Ovary (tissue), 9 donors: ENCODE results near the gene TMEM30A. TPM values are rescaled to one million over a fixed set of nuclear protein-coding genes. Genes with fewer than 3 reads are reported as not detected.

ENCODE experiments used
- DNase-seq, 5 donors: peaks; one replicate each; pipeline ENCODE4 v3.0.0-alpha.2; 2019 to 2020
- H3K27ac ChIP-seq, 2 donors: fragments of 200-600 bp; one replicate each; pipeline versions ENCODE4 v1.5.1 to v1.8.0; 2019 to 2022
- H3K27me3 ChIP-seq: fragments of 200-600 bp; one replicate; pipeline ENCODE4 v1.8.0; 2022
- H3K36me3 ChIP-seq: fragments of 200-600 bp; sonication (generic); one replicate; pipeline ENCODE4 v1.5.1; 2019
- H3K4me1 ChIP-seq: one replicate; pipeline ENCODE4 v1.8.1; 2013; ENCODE audit warnings: mild to moderate bottlenecking, moderate library complexity; ENCODE audit not compliant: insufficient read depth
- H3K4me3 ChIP-seq: fragments of 200-600 bp; sonication (generic); one replicate; pipeline ENCODE4 v1.5.1; 2017
- H3K9me3 ChIP-seq, 2 donors: fragments of 200-600 bp in 1 of 2; sonication (generic) in 1 of 2; one replicate each; pipeline versions ENCODE4 v1.5.1 to v1.8.1; 2013 to 2019; ENCODE audit warnings: mild to moderate bottlenecking in 1 of 2, moderate library complexity in 1 of 2
- EP300 ChIP-seq: sonication (generic); formaldehyde crosslinking; IDR thresholded peaks from one replicate; pipeline ENCODE4 v1.6.1; 2017; ENCODE audit warnings: antibody characterized with exemption
- POLR2A ChIP-seq: fragments of 450-650 bp; IDR thresholded peaks from one replicate; pipeline ENCODE4 v1.6.1; 2017; ENCODE audit warnings: antibody characterized with exemption, mild to moderate bottlenecking, moderate library complexity
- WGBS, 3 donors: extraction: QIAGEN DNeasy Blood & Tissue Kit in 1 of 3; methylation state at CpG; one replicate each; pipeline versions ENCODE4 v1.1.5 to v1.1.7; 2013 to 2017; 5-methylcytosine and 5-hydroxymethylcytosine counted together
- intact Hi-C, 4 donors: fragments of 100-400 bp; cut with DNase I; formaldehyde crosslinking; loops; one replicate each; pipeline versions ENCODE4 v1.11.0 to v1.15.1; 2022 to 2023
- polyA plus RNA-seq, 2 donors: library from polyadenylated mRNA; stranded (reverse); fragments of 200-250 nt in 1 of 2; fragments of 350-450 nt in 1 of 2; fragmentation: Illumina TruSeq in 1 of 2; extraction: RNeasy Lipid Tissue Mini Kit (QIAGEN cat#74804) in 1 of 2; gene quantifications; one replicate each; pipeline ENCODE4 v1.2.3, GENCODE V29; 2013 to 2014
- total RNA-seq, 7 donors: library from RNA; depleted of rRNA in 2 of 7; stranded (reverse); fragments of >200 nt in 2 of 7; fragmentation: NEBNext Ultra II Directional in 3 of 7; extraction: Animal tissue kit (Norgen Biotek cat#: 25700) in 3 of 7; gene quantifications; one replicate each; pipeline versions ENCODE4 v1.1.0 to v1.2.4, GENCODE V29; 2016 to 2023
- TF ChIP-seq, protein P1 (sequence below), 3 donors: fragments of 450-650 bp in 2 of 3; fragments of 200-600 bp in 1 of 3; IDR thresholded peaks; one replicate each; pipeline versions ENCODE4 v1.5.1 to v1.8.0; 2016 to 2022; ENCODE audit warnings: antibody characterized with exemption in 3 of 3, mild to moderate bottlenecking in 1 of 3
- donor health status: DM: no; HTN: no; CAD: no; lungs with moderate emphysema.
- donor health status: DM: no; HTN: no; CAD: no.
- donor health status: Bipolar disorder and iron deficiency.
- donor health status: DM: yes; HTN: yes; CAD: no.
- donor health status: DM: no; HTN: no; CAD: no.
- donor health status: DM: yes; HTN: yes; CAD: no.

Gene TMEM30A
- total and polyA plus RNA-seq, 9 donors: 46.1 to 88.0 (median 71.1) TPM

DNA sequence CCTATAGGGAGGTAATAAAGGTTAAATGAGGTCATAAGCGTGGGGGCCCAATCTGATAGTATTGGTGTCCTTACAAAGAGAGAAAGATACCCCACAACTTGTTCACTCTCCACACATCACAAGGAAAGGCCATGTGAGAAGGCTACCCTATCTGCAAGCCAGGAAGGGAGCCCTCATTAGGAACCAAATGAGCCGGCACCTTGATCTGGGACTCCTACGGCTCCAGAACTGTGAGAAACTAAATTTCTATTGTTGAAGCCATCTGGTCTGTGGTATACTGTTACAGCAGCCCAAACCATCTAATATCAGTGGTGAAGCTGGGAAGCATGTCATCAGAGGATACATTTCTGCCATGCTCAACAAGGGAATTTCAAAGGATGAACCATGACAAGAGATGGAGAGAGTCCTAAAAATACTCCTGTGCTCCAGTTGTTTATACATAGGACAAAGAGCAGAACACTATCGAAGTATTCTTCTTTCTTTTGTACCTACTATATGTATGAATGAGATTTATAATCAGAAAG lies 51.4 kb downstream of the TMEM30A start:
- Histone ChIP-seq H3K4me3 (no peak overlapping the region), H3K4me1 (peaks cover 3% of the 10 kb centered on the region), H3K9me3 (no peaks in the 10 kb centered on the region), H3K27me3 (no peaks in the 10 kb centered on the region), H3K36me3 (no peaks in the 10 kb centered on the region), H3K27ac (no peak overlapping the region)
- WGBS, 3 donors: 88 to 91% (median 90%) methylated on average over 4 of the region's 4 CpGs
- DNase-seq: no peak
- intact Hi-C loops: no loop called here
- TF ChIP-seq, protein P1, sequence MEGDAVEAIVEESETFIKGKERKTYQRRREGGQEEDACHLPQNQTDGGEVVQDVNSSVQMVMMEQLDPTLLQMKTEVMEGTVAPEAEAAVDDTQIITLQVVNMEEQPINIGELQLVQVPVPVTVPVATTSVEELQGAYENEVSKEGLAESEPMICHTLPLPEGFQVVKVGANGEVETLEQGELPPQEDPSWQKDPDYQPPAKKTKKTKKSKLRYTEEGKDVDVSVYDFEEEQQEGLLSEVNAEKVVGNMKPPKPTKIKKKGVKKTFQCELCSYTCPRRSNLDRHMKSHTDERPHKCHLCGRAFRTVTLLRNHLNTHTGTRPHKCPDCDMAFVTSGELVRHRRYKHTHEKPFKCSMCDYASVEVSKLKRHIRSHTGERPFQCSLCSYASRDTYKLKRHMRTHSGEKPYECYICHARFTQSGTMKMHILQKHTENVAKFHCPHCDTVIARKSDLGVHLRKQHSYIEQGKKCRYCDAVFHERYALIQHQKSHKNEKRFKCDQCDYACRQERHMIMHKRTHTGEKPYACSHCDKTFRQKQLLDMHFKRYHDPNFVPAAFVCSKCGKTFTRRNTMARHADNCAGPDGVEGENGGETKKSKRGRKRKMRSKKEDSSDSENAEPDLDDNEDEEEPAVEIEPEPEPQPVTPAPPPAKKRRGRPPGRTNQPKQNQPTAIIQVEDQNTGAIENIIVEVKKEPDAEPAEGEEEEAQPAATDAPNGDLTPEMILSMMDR (IDR thresholded peaks at IDR 0.05): no peak
- TF ChIP-seq POLR2A: no peak
- no peak for TF ChIP-seq EP300

DNA sequence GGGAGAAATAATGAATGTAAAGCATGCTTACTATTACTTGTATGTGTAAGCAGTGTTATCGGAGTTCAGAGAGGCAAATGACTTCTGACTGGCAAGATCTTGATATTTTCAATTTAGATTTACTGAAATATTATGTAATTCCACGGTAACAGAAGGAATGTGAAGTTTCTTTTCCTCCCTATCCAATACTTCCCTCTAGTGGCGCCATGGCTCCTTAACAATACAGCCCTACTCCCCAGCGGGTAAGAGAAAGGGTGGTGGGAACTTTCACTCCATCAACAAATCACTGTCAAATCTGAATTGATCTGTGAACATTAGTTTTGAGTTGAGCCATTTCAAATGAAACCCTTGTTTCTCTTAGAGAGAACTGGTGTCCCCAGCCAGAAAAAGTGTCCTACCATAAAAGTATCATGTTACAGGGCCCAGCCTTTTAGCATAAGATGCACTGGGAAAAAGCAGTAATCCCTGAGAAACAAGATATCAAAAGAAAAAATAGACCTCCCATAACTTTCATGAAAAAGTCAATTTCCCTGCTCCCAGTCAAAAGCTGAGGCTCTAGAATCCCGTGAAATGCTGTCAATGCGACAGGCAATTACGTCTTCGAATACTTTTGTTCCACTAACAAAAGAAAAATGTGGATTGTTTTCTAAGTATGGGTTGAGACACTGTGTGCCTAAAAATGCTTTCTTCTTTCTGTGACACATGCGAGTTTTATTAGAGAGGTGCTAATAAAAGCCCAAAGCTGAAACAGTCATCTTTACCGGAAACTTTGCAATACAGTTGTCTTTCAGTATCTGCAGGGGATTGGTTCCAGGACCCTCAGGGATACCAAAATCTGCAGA lies 53.9 kb downstream of the TMEM30A start:
- no peak overlapping the region for H3K27ac ChIP-seq
- intact Hi-C loops: no loop called here

DNA sequence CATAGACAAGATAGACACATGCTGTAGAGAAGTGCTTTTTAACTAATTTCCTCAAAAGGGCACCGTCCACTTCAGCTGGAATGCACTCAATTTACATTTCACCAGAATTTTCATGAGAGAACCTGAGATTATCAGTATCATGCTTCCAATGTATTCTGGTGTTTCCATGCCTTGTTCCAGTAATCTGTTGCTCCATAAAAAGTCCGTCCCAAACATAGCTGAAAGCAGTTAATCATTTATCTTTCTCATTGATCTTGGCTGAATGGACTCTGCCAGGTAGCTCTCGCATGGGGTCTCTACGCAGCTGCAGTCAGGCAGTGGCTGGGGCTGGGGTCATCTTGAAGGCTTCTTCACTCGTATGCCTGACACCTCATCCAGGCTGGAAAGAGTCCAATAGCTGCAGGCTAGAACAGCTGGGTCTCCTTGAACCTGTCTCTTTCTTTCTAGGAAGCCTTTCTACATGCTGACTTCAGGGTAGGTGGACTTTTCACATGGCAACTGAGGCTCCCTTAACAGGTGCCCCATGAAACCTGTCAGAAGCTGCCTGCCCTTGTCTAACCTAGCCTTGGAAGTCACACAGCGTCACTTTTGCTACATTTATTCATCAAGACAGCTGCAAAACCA lies 60.2 kb downstream of the TMEM30A start:
- intact Hi-C loops: no loop called here
- no peak for DNase-seq
- no peaks in the 10 kb centered on the region for H3K36me3 ChIP-seq
- no peak overlapping the region for H3K27ac ChIP-seq
- H3K4me1 ChIP-seq: no peaks in the 10 kb centered on the region
- 61 to 68% (median 63%) methylated on average over 6 of the region's 6 CpGs for WGBS, 3 donors
- TF ChIP-seq POLR2A (no peak), EP300 (no peak)
- TF ChIP-seq, protein P1 (IDR thresholded peaks at IDR 0.05): no peak
- no peaks in the 10 kb centered on the region for H3K9me3 ChIP-seq
- H3K27me3 ChIP-seq: no peaks in the 10 kb centered on the region
- H3K4me3 ChIP-seq: no peak overlapping the region

More for the DNA sequence above, 53.9 kb downstream of the TMEM30A start:
- TF ChIP-seq POLR2A: no peak
- TF ChIP-seq, protein P1 (IDR thresholded peaks at IDR 0.05): peak; percentile 13 to 44 (median 43)
- no peaks in the 10 kb centered on the region for H3K9me3 ChIP-seq
- no peaks in the 10 kb centered on the region for H3K27me3 ChIP-seq
- DNase-seq: peak in 1 of 5 donors; percentile 47
- peaks cover 3% of the 10 kb centered on the region for H3K4me1 ChIP-seq
- H3K36me3 ChIP-seq: no peaks in the 10 kb centered on the region
- H3K4me3 ChIP-seq: no peak overlapping the region
- 54 to 58% (median 55%) methylated on average over 10 of the region's 10 CpGs for WGBS, 3 donors

DNA sequence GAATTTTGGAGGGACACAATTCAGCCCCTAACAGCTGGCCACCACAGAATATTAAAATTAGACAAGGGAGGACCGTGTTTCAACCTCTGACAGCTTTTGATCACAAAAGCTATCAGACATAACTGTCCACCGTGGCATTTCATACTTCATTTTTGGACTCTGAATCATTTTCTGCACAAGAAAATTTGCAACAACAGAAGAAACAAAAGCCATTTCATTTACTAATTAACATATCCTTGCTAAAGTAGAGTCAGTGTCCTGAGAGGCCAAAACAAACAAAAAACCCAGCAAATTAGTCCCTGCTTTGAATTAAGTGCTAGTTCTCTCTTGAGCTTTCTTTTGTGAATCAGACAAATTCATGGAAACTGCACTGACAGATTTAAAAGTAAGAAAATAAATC lies 61.2 kb downstream of the TMEM30A start:
- Histone ChIP-seq H3K9me3 (no peaks in the 10 kb centered on the region), H3K27ac (no peak overlapping the region), H3K4me1 (no peaks in the 10 kb centered on the region), H3K27me3 (no peaks in the 10 kb centered on the region), H3K36me3 (no peaks in the 10 kb centered on the region), H3K4me3 (no peak overlapping the region)
- intact Hi-C loops: no loop called here
- TF ChIP-seq EP300 (no peak), POLR2A (no peak)
- TF ChIP-seq, protein P1 (IDR thresholded peaks at IDR 0.05): no peak
- no peak for DNase-seq
- WGBS, 3 donors: 69 to 81% (median 74%) methylated on average over 2 of the region's 2 CpGs
